Panc1 (cell line): ENCODE measurements around the gene ZNF366. TPM values are rescaled to one million over a fixed set of nuclear protein-coding genes. Genes with fewer than 3 reads are reported as not detected.

ENCODE experiments used
- ATAC-seq: fragments of 200-7000 bp; cut with Tn5 transposase; 2 replicates; pipeline ENCODE4 v1.9.1; 2020; ENCODE audit warnings: mild to moderate bottlenecking, moderate library complexity
- BruUV-seq: library from RNA; stranded (reverse); fragments of 400-500 nt; replicated peaks from 2 replicates; lab custom pipeline; 2021; lab: Mats Ljungman, UMichigan
- CTCF ChIA-PET: fragments of 300-600 bp; sonication (Branson Sonifier 250); formaldehyde crosslinking; loops from one replicate; lab custom pipeline; 2022; ENCODE audit warnings: antibody characterized with exemption; lab: Charles Lee
- POLR2A ChIA-PET: fragments of 300-600 bp; sonication (Branson Sonifier 250); formaldehyde crosslinking; loops from one replicate; lab custom pipeline; 2022; ENCODE audit warnings: antibody characterized with exemption; lab: Charles Lee
- DNase-seq: peaks from one replicate; pipeline ENCODE4 v3.0.0-alpha.2; 2010; ENCODE audit warnings: low read depth, low spot score
- H3K27ac ChIP-seq: 2 replicates; pipeline ENCODE4 v1.5.1; 2011; ENCODE audit warnings: mild to moderate bottlenecking, low read length, inconsistent platforms
- H3K27me3 ChIP-seq: fragments of 200-500 bp; sonication (Bioruptor generic); 2 replicates; pipeline ENCODE4 v1.6.0; 2014; ENCODE audit warnings: low read length, inconsistent platforms; ENCODE audit not compliant: control insufficient read depth, insufficient read depth
- H3K36me3 ChIP-seq: fragments of 200-500 bp; sonication (Bioruptor generic); 2 replicates; pipeline ENCODE4 v1.5.1; 2014; ENCODE audit warnings: inconsistent platforms, mild to moderate bottlenecking, low read length, moderate library complexity; ENCODE audit not compliant: control insufficient read depth, insufficient read depth
- H3K4me1 ChIP-seq: 2 replicates; pipeline ENCODE4 v1.5.1; 2011; ENCODE audit warnings: inconsistent platforms, mild to moderate bottlenecking, low read length, moderate library complexity; ENCODE audit not compliant: control insufficient read depth, insufficient read depth
- H3K4me3 ChIP-seq, 2 experiments: 2 replicates each; pipeline ENCODE4 v1.5.1; 2011 to 2012; ENCODE audit warnings: low read depth in 2 of 2, low read length in 2 of 2, mild to moderate bottlenecking in 2 of 2, inconsistent platforms in 1 of 2, moderate library complexity in 1 of 2
- H3K9me3 ChIP-seq: fragments of 200-500 bp; sonication (Bioruptor generic); 2 replicates; pipeline ENCODE4 v1.5.1; 2014; ENCODE audit warnings: low read depth, mild to moderate bottlenecking, inconsistent platforms, low read length, moderate library complexity; ENCODE audit not compliant: control insufficient read depth, insufficient read depth
- POLR2AphosphoS5 ChIP-seq: IDR thresholded peaks from 2 replicates; pipeline ENCODE4 v1.6.1; 2012; ENCODE audit warnings: mild to moderate bottlenecking, low read depth, low read length, moderate library complexity
- REST ChIP-seq, 2 experiments: IDR thresholded peaks; 2 replicates each; pipeline ENCODE4 v1.6.1; 2011 to 2012; ENCODE audit warnings: low read depth in 2 of 2, control low read depth in 1 of 2, low read length in 1 of 2, mild to moderate bottlenecking in 1 of 2, moderate library complexity in 1 of 2; ENCODE audit not compliant: insufficient read depth in 1 of 2
- SIN3A ChIP-seq: IDR thresholded peaks from 2 replicates; pipeline ENCODE4 v1.6.1; 2012; ENCODE audit warnings: low read depth, mild to moderate bottlenecking, low read length, moderate library complexity, borderline replicate concordance; ENCODE audit not compliant: insufficient read depth
- TCF7L2 ChIP-seq: IDR thresholded peaks from 2 replicates; pipeline ENCODE4 v1.6.1; 2011; ENCODE audit warnings: mild to moderate bottlenecking, low read depth, low read length, inconsistent platforms
- in situ Hi-C: cut with HindIII; loops from 2 replicates; pipeline ENCODE4 v1.10.0; 2016; ENCODE audit warnings: low sequenced_read_pairs, low pct_unique_long_range_greater_than_20kb
- intact Hi-C: fragments of 100-400 bp; cut with micrococcal nuclease; formaldehyde crosslinking; loops from one replicate; pipeline ENCODE4 v1.10.0; 2022; ENCODE audit not compliant: unreplicated experiment
- total RNA-seq: library from RNA; stranded (reverse); gene quantifications from one replicate; pipeline ENCODE4 v1.2.1, GENCODE V29; 2021; ENCODE audit not compliant: unreplicated experiment
- TF ChIP-seq, protein P1 (sequence below): fragments of 450-650 bp; IDR thresholded peaks from 2 replicates; pipeline ENCODE4 v1.5.1; 2017; ENCODE audit warnings: mild to moderate bottlenecking

Gene ZNF366
- total RNA-seq, 1 experiment from 2014 or later, result not detected

DNA sequence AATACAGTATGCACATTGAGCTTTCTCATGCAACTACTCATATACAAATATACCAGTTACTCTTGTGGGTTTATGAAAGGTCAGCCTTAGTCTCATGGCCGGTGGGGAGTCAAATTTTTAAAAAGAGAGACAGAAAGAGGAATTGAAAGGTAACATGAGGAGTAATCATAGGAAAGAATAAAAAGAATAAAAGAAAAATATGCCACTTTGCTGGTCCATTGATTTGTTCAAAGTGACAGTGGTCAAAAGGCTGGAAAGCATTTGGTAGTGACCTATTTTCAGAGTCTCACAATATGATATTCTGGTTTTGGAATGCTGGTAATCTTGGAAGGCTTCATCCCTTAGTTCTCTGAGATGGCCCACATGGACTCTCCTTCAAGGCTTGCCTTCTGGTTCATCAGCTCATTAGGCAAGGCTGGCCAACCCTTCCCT is 67.0 kb downstream of the ZNF366 start:
- BruUV-seq, result no TSS peak
- intact Hi-C loops, result no loop called here
- Histone ChIP-seq H3K9me3 (no peaks in the 10 kb centered on the region), H3K4me3 (no peak overlapping the region), H3K27me3 (no peaks in the 10 kb centered on the region; the same call in 1 of the 2 replicates), H3K36me3 (no peaks in the 10 kb centered on the region), H3K4me1 (no peaks in the 10 kb centered on the region), H3K27ac (no peak overlapping the region)
- ChIA-PET CTCF (no interaction called here), POLR2A (no interaction called here)
- in situ Hi-C loops, result no loop called here
- no peak for ATAC-seq
- TF ChIP-seq, protein P1, sequence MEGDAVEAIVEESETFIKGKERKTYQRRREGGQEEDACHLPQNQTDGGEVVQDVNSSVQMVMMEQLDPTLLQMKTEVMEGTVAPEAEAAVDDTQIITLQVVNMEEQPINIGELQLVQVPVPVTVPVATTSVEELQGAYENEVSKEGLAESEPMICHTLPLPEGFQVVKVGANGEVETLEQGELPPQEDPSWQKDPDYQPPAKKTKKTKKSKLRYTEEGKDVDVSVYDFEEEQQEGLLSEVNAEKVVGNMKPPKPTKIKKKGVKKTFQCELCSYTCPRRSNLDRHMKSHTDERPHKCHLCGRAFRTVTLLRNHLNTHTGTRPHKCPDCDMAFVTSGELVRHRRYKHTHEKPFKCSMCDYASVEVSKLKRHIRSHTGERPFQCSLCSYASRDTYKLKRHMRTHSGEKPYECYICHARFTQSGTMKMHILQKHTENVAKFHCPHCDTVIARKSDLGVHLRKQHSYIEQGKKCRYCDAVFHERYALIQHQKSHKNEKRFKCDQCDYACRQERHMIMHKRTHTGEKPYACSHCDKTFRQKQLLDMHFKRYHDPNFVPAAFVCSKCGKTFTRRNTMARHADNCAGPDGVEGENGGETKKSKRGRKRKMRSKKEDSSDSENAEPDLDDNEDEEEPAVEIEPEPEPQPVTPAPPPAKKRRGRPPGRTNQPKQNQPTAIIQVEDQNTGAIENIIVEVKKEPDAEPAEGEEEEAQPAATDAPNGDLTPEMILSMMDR, result no peak
- TF ChIP-seq TCF7L2, result no peak
- no peak for TF ChIP-seq POLR2AphosphoS5
- no peak for TF ChIP-seq REST (IDR thresholded peaks at IDR 0.05; ENCODE audit: insufficient read depth in 1 of 2, low read depth in 2 of 2, low read length in 1 of 2)
- TF ChIP-seq SIN3A, result no peak
- no peak for DNase-seq

- Histone ChIP-seq H3K4me3 (no peak overlapping the region), H3K27me3 (peaks cover 2% of the 10 kb centered on the region; the same call in 1 of the 2 replicates), H3K4me1 (no peaks in the 10 kb centered on the region), H3K27ac (no peak overlapping the region), H3K9me3 (no peaks in the 10 kb centered on the region), H3K36me3 (no peaks in the 10 kb centered on the region)
- ChIA-PET CTCF (no interaction called here), POLR2A (interaction anchor here (0.6 kb wide), 1 partner anchor 10 kb away, joined by 4 read pairs; no protein-coding TSS in a partner anchor)
- ATAC-seq (no peak), DNase-seq (no peak)
- in situ Hi-C loops, result no loop called here
- intact Hi-C loops, result no loop called here
- no TSS peak for BruUV-seq
- no peak for TF ChIP-seq REST (IDR thresholded peaks at IDR 0.05; ENCODE audit: insufficient read depth in 1 of 2, low read depth in 2 of 2, low read length in 1 of 2)
These were observed 68.0 kb downstream of the ZNF366 start for GRCh38 chr5:72439192-72439591.
